Activated CD8-positive, alpha-beta memory T cell treated with anti-CD3 and anti-CD28 coated beads for 36 hours (primary cell): ENCODE results near the gene EPB41L1. TPM values are rescaled to one million over a fixed set of nuclear protein-coding genes. Genes with fewer than 3 reads are reported as not detected.

Experiments
- CTCF ChIA-PET: fragments of 350-600 bp; sonication (Branson Sonifier 250); formaldehyde crosslinking; loops from one replicate; lab custom pipeline; 2021; ENCODE audit warnings: antibody characterized with exemption; lab: Charles Lee
- POLR2A ChIA-PET: fragments of 350-600 bp; sonication (Branson Sonifier 250); formaldehyde crosslinking; loops from one replicate; lab custom pipeline; 2021; ENCODE audit warnings: antibody characterized with exemption; lab: Charles Lee
- total RNA-seq, 2 experiments: library from RNA; stranded (reverse); gene quantifications; one replicate each; pipeline ENCODE4 v1.2.3, GENCODE V29; 2021

The EPB41L1 gene
- total RNA-seq, 2 experiments from 2014 or later: 0.13 to 0.55 TPM

DNA sequence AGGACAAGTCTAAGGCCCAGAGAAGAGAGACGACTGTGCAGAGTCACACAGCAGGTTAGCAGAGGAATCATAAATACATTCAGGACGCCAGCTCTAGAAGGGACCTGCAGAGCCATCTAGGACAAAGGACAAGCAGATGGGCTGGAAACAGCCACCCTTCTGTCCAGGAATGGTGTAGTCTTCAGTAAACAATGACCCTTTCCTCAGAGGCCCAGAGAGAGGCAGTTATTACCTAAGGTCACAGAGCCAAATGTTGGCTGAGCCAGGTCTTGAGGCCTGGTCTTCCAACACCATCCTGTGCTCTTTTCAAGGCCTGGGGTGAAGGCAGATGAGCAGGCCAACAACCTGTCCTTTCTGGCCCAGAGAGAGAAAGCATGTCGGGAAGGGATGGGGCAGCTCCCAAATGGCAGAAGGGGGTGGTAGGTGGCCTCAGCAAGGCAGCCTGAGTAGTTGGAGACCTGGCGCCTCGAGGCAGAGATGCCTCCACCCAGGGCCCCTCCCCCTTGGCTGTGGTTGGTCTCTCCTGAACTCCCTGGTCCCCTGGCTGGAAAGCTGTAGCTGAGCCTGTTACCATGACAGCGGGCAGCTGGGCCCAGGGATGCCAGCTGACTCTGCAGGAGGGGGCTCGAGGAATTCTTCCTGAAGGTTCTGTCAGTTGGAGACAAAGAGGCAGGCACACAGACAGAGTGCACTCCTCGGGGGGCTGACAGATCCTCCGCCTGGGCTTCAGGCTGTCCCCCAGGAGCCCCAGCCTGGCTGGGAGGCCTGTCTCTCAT is 24.8 kb downstream of the EPB41L1 start:
- POLR2A ChIA-PET: no interaction called here
- CTCF ChIA-PET: interaction anchor here (0.7 kb wide), 1 partner anchor 157 kb away, joined by 4 read pairs; no protein-coding TSS in a partner anchor

DNA sequence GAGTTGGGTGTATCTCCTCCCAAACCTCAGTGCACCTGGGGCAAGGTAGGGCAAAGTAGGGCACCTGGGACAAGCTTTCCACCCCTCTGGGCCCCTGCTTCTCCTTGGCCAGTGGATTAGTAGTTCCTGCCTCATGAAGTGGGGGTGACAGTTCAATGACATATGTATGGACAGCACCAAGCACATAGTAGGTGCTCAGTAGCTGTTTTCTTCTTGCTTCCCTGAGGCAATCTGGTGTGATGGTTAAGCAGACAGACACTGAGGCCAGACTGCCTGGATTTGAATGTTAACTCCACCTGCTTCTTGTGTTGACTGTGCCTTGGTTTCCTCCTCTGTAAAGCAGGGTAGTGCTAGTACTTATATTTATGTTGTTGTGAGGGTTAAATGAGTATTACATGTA is 25.8 kb downstream of the EPB41L1 start:
- POLR2A ChIA-PET: no interaction called here
- CTCF ChIA-PET: no interaction called here

DNA sequence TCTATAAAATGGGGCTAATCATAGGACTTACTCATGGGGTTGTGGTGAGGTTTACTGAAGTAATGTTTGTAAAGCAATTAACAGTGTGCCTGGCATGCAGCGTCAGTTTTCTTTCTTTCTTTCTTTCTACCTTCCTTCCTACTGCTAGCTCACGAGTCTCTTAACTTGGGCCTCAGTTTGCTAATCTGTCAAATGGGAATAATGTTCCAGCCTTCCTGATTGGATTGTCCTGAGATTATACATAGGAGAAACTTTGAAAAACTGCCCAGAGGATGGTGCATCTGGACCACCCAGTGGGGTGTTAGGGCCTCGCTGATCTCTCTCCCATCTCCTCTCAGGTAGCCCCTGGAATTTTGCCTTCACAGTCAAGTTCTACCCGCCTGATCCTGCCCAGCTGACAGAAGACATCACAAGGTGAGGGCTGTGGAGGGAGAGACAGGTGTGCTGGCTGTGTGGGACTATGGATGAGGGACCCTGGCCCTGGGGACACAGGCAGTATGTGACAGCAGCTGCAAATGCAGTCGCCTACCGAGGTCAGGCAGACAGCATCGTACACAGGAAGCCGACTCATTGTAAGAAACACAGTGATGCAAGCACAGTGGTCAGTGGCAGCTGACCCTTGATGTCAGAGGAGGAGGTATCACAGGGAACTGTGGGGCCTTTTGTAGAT is 27.5 kb downstream of the EPB41L1 start:
- ChIA-PET POLR2A (no interaction called here), CTCF (no interaction called here)

DNA sequence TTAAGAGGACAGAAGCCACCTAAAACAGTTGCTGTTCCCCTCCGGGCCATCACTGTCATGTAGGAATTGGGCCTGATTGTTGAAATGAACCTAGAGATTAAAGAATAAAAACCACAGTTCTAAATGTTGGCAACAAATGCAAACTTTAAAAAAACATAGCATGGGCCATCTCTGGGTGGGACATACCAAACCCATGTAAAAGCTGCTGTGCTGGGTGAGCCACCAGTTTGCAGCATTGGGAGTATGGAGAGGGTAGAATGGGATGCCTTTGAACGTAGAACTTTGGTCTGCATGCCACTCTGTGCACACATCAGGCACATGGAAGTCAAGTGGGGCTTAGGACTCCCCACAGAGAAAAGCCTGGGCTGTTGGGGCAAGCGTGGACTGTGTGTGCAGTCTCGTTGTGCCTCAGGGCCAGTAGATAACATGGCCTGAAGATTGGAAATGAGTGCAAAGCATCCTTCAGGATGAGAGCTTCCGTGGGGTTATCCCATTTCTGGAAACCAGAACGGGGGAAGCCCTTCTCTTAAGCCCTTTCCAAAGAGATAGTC is 28.1 kb downstream of the EPB41L1 start:
- POLR2A ChIA-PET: no interaction called here
- CTCF ChIA-PET: interaction anchor here (1.2 kb wide), 1 partner anchor 12 kb away, joined by 3 read pairs; no protein-coding TSS in a partner anchor

DNA sequence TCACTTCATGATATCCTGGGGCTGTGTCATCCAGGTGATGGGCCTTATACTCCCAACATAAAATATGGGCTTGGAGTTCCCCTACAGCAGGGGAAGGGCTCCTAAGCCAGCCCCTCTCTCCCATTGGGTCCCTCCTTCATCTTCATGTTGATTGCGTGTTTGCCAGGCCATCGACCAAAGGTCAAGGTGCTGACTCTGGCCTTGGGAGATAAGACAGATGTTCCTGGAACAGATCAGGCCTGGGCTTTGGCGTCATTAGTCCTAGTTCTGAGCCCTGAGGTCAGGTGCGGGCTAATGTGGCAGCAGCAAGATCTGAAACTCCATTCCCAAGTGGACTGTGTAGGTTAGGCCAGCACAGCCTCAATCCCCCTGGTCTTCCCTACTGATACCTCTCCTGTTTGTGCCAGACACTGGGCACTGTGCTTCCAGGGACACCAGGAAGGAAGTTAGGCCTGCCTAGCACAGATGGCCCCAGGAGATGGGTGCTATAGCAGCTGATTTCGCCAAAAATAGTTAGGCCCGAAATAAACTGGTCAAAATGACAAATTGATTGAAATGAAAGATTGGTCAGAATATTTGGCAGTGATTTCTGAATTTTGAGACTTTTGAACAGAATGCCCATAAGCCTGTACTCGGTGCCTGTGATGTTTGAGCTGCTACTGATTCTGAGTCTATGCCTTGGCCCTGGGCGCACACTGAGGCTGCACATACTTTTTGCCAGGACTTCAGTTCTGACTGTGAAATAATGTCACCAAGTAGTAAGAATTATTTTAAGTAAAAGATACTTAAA is 28.8 kb downstream of the EPB41L1 start:
- CTCF ChIA-PET: interaction anchor here (1.2 to 1.5 kb wide), 2 partner anchors 11 to 20 kb away, joined by 3 read pairs; no protein-coding TSS in a partner anchor
- POLR2A ChIA-PET: no interaction called here

DNA sequence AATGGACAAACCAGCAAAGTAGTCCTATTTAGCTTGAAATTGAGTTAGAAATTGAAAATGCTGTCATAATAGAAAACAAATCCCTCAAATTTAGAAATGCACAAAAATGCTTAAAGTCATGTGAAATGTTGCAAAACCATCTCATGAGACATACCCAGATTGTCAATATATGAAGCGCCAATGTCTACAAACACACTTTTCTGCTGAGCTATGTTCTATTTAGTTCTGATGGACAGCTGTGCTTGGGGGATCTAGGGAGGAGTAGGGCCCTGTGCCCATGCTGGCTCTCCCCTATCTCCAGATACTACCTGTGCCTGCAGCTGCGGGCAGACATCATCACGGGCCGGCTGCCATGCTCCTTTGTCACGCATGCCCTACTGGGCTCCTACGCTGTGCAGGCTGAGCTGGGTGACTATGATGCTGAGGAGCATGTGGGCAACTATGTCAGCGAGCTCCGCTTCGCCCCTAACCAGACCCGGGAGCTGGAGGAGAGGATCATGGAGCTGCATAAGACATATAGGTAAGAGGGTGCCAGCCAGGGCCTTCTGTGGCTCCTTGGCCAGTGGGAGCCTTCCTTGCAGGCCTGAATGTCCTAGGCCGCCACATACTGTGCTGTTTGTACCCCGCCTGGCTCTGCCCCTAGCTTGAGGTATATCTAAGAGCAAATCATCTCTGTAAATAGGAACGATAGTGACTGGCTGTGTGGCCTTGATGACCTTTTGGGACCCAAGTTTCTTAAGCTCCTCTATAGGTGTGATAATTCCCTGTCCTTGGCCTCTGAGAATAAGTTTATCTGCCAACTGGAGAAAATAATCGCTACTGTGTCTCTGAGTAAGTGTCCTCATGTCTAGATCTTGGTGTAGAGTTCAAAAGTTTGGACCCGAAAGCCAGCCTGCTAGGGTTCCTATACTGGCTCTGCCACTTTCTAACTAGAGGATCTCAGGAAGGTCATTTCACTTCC is 30.6 kb downstream of the EPB41L1 start:
- POLR2A ChIA-PET: interaction anchor here (0.5 kb wide), 1 partner anchor 373 kb away, joined by 3 read pairs; no protein-coding TSS in a partner anchor

DNA sequence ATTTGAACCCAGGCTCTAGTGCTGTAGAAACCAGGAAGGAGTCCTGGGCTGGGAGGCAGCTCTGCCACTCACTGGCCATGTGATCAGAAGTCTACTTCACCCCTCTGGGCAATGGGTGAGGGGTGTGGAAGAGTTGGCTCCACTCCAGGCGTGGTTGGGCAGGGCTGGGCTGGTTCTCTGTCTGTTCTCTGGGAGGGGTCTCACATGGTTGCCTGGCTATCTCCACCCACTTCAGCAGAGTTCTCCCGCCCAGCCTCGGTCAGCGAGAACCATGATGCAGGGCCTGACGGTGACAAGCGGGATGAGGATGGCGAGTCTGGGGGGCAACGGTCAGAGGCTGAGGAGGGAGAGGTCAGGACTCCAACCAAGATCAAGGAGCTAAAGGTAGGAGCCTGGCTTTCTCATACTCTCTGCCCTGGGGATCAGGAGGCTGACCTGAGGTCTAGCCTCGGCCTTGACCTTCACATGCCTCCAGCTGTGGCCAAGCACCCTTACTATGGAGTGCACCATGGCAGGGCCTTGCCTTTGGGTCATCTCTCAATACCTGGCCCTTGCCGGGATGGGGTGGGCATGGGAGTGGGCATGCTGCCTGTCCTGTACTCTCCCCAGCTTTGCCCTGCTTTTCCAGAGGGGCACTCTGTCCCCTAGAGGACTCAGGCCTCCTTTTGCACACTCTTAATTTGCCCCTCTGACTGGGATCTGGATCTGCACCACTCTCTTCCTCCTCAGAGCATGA is 39.6 kb downstream of the EPB41L1 start:
- POLR2A ChIA-PET: no interaction called here

More for the DNA sequence above, 30.6 kb downstream of the EPB41L1 start:
- CTCF ChIA-PET: interaction anchor here (1.5 to 1.6 kb wide), 2 partner anchors 14 to 18 kb away, joined by 3 to 7 read pairs; no protein-coding TSS in a partner anchor

DNA sequence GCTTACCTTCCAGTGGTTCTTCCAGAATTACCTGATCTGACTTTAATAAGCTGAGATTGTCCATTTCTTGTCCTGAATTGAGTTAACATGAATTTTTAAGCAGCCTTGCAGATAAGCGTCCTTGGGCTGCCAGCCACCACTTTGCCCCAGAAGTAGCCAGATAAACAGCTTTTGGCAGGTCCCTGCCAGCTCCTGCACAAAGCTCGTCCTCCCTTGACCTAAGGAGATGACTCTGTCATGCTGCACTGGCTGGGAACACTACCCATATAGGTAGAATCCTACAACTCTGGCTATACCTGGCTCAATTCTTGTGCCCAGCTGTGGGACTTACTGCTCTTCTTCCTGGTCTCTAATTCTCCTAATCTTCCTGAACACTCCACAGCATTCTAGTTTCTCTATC is 42.1 kb downstream of the EPB41L1 start:
- POLR2A ChIA-PET: no interaction called here
- CTCF ChIA-PET: no interaction called here

More for the DNA sequence above, 39.6 kb downstream of the EPB41L1 start:
- CTCF ChIA-PET: interaction anchor here (0.9 to 3.3 kb wide), 2 partner anchors 9 to 11 kb away, joined by 3 to 13 read pairs; no protein-coding TSS in a partner anchor

DNA sequence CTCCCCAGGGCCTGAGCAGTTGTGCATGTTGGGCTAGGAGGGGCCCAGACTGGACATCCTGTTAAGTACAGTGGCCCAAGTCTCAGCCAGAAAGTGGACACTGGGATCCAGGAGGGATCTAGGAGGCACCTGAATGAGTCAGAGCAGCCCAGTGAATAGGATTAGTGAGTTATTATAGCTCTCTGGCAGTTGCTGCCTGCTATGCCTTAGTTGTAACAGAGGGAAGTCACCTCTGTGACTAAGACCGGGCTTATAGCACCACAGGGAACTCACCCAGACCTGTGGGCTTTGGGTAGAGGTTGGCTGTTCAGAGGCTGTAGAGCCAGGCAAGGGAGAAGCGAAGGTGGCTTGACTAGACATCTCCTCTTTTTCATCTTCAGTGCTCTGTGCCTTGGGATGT is 42.7 kb downstream of the EPB41L1 start:
- ChIA-PET POLR2A (no interaction called here), CTCF (interaction anchor here (1.8 kb wide), 1 partner anchor 202 kb away, joined by 5 read pairs; no protein-coding TSS in a partner anchor)

DNA sequence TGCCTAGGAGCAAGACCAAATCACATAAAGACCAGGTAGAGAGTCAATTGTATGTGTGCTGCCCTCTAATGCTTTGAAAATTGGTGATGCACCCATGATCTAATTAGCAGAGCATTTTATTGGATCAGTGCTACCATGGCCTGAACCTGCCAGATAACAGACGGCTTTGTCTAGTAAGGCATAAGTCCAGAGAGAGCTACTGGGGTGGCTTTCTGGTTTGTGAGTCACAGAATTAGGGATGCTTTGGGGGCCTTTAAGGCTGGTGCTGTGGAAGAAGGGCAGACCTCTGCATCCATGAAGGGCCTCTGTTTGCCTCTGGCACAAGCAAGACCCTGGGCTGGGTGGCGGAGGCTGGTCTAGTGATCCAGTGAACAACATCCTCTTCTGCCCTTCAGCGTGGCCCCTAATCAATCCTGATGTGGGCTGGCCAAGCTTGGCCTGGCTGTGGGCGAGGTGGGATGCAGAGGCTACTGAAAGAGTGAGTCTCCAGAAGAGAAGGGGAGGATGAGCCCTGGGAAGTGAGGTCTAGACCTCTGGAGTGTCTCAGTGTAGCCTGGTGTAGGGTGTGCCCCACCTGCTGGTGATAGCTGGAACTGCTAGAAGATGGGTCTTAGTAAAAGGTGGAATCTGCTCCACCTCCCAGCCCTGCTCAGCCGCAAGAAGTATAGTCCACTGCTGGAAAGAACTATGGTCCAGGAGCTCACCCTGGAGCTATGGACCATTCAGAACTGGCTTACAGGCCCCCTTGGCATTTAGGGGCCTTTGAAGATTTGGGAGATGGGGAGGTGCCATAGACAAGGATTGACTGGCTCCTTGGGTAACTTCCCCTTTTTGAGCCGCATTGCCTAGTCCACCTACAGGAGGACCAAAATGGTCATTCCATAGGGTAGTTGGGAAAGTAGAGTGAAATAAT is 45.1 kb downstream of the EPB41L1 start:
- CTCF ChIA-PET: interaction anchor here (0.6 to 3.6 kb wide), 12 partner anchors 11 to 453 kb away, joined by 3 to 24 read pairs (median 4); no protein-coding TSS in a partner anchor
- POLR2A ChIA-PET: no interaction called here

DNA sequence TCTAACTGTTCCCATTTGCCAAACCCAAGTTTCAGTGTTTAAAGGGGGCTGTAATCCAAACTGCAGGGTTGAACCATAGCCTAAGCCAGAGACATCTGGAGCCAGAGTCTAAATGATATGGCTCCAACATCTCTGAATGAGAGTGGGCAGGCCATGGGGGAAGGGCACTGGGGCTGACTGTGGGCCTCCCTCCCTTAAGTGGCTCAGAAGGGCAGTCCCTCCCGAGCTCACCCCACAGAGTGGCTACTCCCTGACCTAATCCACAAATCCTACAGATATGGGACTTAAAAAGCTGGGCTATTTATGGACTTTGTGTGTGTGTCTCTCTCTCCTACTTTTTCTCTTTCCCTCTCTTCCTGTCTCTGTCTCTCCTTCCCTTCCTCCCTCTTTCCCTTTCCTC is 45.9 kb downstream of the EPB41L1 start:
- ChIA-PET CTCF (interaction anchor here (0.7 to 3.6 kb wide), 7 partner anchors 10 to 239 kb away, joined by 3 to 24 read pairs (median 7); no protein-coding TSS in a partner anchor), POLR2A (no interaction called here)

DNA sequence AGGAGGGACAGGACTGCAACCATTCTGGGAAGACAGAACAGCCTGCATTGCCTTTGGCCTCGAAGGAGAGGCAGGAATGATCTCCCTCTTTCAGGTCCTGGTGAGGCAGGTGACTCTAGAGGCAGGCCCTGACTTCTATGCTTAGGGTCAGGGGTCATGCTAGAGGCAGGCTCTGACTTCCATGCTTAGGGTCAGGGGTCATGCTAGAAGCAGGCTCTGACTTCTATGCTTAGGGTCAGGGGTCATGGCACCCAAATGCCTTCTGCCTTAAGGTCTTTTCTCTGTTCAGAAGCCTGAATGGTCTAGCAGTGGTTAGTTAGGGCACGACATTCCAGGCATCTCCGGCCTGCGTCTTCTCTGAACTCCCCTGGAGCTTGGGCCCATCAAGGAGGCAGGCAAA is 46.7 kb downstream of the EPB41L1 start:
- ChIA-PET POLR2A (no interaction called here), CTCF (interaction anchor here (1.0 to 3.6 kb wide), 3 partner anchors 12 to 238 kb away, joined by 3 to 10 read pairs (median 10); no protein-coding TSS in a partner anchor)

DNA sequence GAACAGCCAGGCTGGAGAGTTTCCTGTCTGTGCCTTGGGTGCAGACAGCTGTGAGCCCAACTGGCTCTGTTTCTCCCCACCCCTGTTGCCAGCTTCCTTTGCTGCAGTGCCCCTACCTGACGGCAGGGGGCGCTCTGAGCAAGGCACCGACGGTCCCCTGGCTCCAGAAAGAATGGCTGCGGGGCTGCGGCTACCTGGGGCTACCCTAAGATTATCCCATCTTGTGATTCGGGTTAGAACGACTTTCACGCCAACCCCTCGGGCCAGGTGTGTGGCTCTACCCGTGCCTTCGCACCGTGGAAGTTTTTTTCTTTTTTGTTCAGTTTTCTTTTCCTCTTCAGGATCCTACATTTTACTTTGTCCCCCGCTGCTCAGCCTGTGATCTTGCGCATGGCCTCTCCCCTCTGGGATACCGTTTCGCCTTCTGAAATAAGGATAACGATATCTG is 48.4 kb downstream of the EPB41L1 start:
- POLR2A ChIA-PET: no interaction called here

DNA sequence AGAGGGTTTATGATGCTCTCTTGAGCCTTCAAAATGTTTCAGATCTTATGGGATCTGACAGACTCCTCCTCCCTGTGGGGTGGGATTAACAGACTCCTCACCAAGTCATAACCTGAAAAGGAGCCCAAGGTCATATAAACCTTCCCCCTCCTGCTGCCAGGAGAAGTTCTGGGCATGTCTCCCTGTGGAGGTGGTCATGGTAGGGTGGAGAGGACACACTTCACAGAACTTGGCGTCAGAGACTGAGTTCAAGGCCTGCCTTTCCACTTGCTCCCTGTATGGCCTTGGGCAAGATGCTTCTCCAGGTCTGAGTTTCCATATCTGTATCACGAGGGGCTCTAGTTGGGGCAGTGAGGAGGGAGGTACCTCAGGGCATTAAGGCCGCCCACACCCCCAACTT is 49.3 kb downstream of the EPB41L1 start:
- ChIA-PET POLR2A (no interaction called here), CTCF (interaction anchor here (1.7 kb wide), 2 partner anchors 13 to 236 kb away, joined by 6 to 20 read pairs; no protein-coding TSS in a partner anchor)

More for the DNA sequence above, 48.4 kb downstream of the EPB41L1 start:
- CTCF ChIA-PET: interaction anchor here (0.5 to 2.1 kb wide), 25 partner anchors 9 to 710 kb away, joined by 3 to 20 read pairs (median 4); no protein-coding TSS in a partner anchor

DNA sequence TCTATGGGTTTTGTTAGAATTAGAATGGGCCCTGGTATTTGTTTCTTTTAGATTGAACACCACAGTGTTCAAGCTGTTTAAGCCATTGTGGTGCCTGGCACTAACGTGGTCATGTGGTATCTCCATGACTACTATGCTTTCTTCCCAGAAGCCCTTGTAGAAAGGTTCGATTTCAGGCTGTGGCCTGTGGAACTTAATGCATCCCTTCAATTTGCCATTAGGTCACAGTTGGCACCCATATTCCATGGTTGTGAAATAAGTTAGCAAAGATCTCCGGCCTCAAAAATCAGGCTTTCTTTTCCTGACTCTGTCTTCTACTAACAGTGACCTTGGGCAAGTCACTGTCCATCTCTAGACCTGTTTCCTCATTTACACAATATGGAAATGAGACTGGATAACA is 50.5 kb downstream of the EPB41L1 start:
- POLR2A ChIA-PET: no interaction called here
- CTCF ChIA-PET: no interaction called here

DNA sequence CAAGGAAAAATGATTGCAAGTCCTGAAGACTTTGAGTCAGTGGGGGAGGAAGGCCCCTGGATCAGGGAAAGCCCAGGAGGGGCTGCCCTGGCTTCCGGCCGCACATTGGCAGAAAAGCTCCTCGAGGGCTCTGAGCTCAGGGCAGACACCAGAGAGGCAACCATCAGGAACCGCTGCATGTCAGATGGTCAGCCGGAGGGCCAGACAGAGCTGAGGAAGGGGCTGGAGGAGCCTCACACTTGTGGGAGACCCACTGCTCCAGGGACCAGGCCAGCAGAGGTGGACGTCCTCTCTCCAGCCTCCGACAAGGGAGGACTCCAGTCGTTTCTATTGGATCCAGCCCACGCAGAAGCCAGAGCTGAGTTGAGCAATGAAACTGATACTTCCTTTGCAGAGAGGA is 51.5 kb downstream of the EPB41L1 start:
- ChIA-PET POLR2A (no interaction called here), CTCF (no interaction called here)
